Activated T-helper 17 cell treated with anti-CD3 and anti-CD28 coated beads, Interleukin-2, amount 50 U/mL, for 72 hours (primary cell): ENCODE results near the gene DGCR2. TPM values are rescaled to one million over a fixed set of nuclear protein-coding genes. Genes with fewer than 3 reads are reported as not detected.

ENCODE experiments used
- ATAC-seq: fragments of 150-1000 bp; cut with Tn5 transposase; replicated peaks from 2 replicates; pipeline ENCODE4 v1.10.0; 2021; ENCODE audit warnings: mild to moderate bottlenecking, moderate library complexity
- H3K27ac Mint-ChIP-seq: one replicate; pipeline ENCODE4 v1.8.0; 2022; ENCODE audit warnings: mixed read lengths
- H3K27me3 Mint-ChIP-seq: one replicate; pipeline ENCODE4 v1.8.0; 2022; ENCODE audit warnings: mixed read lengths
- H3K36me3 Mint-ChIP-seq: one replicate; pipeline ENCODE4 v1.8.0; 2022; ENCODE audit warnings: low read depth, mild to moderate bottlenecking, mixed read lengths
- H3K4me1 Mint-ChIP-seq: one replicate; pipeline ENCODE4 v1.8.0; 2022; ENCODE audit warnings: mixed read lengths
- H3K4me3 Mint-ChIP-seq: one replicate; pipeline ENCODE4 v1.8.0; 2022; ENCODE audit warnings: mild to moderate bottlenecking, mixed read lengths
- H3K9me3 Mint-ChIP-seq: one replicate; pipeline ENCODE4 v1.8.0; 2022; ENCODE audit warnings: mixed read lengths
- total RNA-seq, 2 donors: library from RNA; stranded (reverse); gene quantifications; one replicate each; pipeline ENCODE4 v1.2.3, GENCODE V29; 2022

DGCR2 gene
- total RNA-seq, 2 donors from 2014 or later = 22.6 to 27.3 TPM

GRCh38 chr22:19111140-19111539 lies 11.1 kb downstream of the DGCR2 start:
- Mint-ChIP-seq H3K4me3 (peak overlapping the region; percentile 16), H3K27ac (peak overlapping the region; percentile 41), H3K4me1 (peaks cover 51% of the 10 kb centered on the region)

GRCh38 chr22:19110646-19111045 lies 11.6 kb downstream of the DGCR2 start:
- no peaks in the 10 kb centered on the region for H3K9me3 Mint-ChIP-seq
- ATAC-seq = no peak
- H3K36me3 Mint-ChIP-seq = peaks cover 4% of the 10 kb centered on the region
- peaks cover 49% of the 10 kb centered on the region for H3K4me1 Mint-ChIP-seq
- peak overlapping the region; percentile 16 for H3K4me3 Mint-ChIP-seq
- no peaks in the 10 kb centered on the region for H3K27me3 Mint-ChIP-seq
- H3K27ac Mint-ChIP-seq = peak overlapping the region; percentile 41

More at GRCh38 chr22:19111140-19111539, 11.1 kb downstream of the DGCR2 start:
- no peaks in the 10 kb centered on the region for H3K27me3 Mint-ChIP-seq
- H3K9me3 Mint-ChIP-seq = no peaks in the 10 kb centered on the region
- ATAC-seq = no peak
- H3K36me3 Mint-ChIP-seq = peaks cover 4% of the 10 kb centered on the region

GRCh38 chr22:19110064-19110458 lies 12.2 kb downstream of the DGCR2 start:
- H3K9me3 Mint-ChIP-seq = no peaks in the 10 kb centered on the region
- peak overlapping the region; percentile 49 for H3K4me3 Mint-ChIP-seq
- H3K27me3 Mint-ChIP-seq = no peaks in the 10 kb centered on the region
- peaks cover 4% of the 10 kb centered on the region for H3K36me3 Mint-ChIP-seq
- peak overlapping the region; percentile 56 for H3K27ac Mint-ChIP-seq
- H3K4me1 Mint-ChIP-seq = peaks cover 45% of the 10 kb centered on the region
- no peak for ATAC-seq

GRCh38 chr22:19109198-19110063 lies 12.8 kb downstream of the DGCR2 start:
- H3K4me1 Mint-ChIP-seq = peaks cover 40% of the 10 kb centered on the region
- H3K9me3 Mint-ChIP-seq = no peaks in the 10 kb centered on the region
- peak overlapping the region; percentile 56 for H3K27ac Mint-ChIP-seq
- peak overlapping the region; percentile 49 for H3K4me3 Mint-ChIP-seq
- peak; percentile 96 for ATAC-seq
- H3K36me3 Mint-ChIP-seq = peaks cover 4% of the 10 kb centered on the region
- H3K27me3 Mint-ChIP-seq = no peaks in the 10 kb centered on the region

GRCh38 chr22:19108807-19109197 lies 13.4 kb downstream of the DGCR2 start:
- Mint-ChIP-seq H3K9me3 (no peaks in the 10 kb centered on the region), H3K36me3 (peaks cover 4% of the 10 kb centered on the region), H3K27ac (peak overlapping the region; percentile 56), H3K4me3 (peak overlapping the region; percentile 49), H3K4me1 (peaks cover 40% of the 10 kb centered on the region), H3K27me3 (no peaks in the 10 kb centered on the region)
- peak; percentile 25 for ATAC-seq

- Mint-ChIP-seq H3K9me3 (no peaks in the 10 kb centered on the region), H3K4me3 (no peak overlapping the region), H3K4me1 (peaks cover 40% of the 10 kb centered on the region), H3K27ac (peak overlapping the region; percentile 89), H3K27me3 (no peaks in the 10 kb centered on the region), H3K36me3 (peaks cover 4% of the 10 kb centered on the region)
- ATAC-seq = no peak
Measured at GRCh38 chr22:19107730-19108074, 14.5 kb downstream of the DGCR2 start.

GRCh38 chr22:19106886-19107729 lies 15.1 kb downstream of the DGCR2 start:
- H3K36me3 Mint-ChIP-seq = peaks cover 4% of the 10 kb centered on the region
- H3K9me3 Mint-ChIP-seq = no peaks in the 10 kb centered on the region
- no peak overlapping the region for H3K4me3 Mint-ChIP-seq
- no peaks in the 10 kb centered on the region for H3K27me3 Mint-ChIP-seq
- ATAC-seq = no peak
- H3K4me1 Mint-ChIP-seq = peaks cover 40% of the 10 kb centered on the region
- H3K27ac Mint-ChIP-seq = peak overlapping the region; percentile 89

GRCh38 chr22:19105867-19106802 lies 16.1 kb downstream of the DGCR2 start:
- H3K36me3 Mint-ChIP-seq = peaks cover 4% of the 10 kb centered on the region
- no peaks in the 10 kb centered on the region for H3K9me3 Mint-ChIP-seq
- no peak overlapping the region for H3K4me3 Mint-ChIP-seq
- peak; percentile 39 for ATAC-seq
- H3K27me3 Mint-ChIP-seq = no peaks in the 10 kb centered on the region
- H3K4me1 Mint-ChIP-seq = peaks cover 35% of the 10 kb centered on the region
- H3K27ac Mint-ChIP-seq = peak overlapping the region; percentile 89

GRCh38 chr22:19105456-19105855 lies 16.8 kb downstream of the DGCR2 start:
- H3K36me3 Mint-ChIP-seq = peaks cover 4% of the 10 kb centered on the region
- no peak for ATAC-seq

GRCh38 chr22:19103880-19104821 lies 18.1 kb downstream of the DGCR2 start:
- H3K36me3 Mint-ChIP-seq = peaks cover 4% of the 10 kb centered on the region
- no peaks in the 10 kb centered on the region for H3K27me3 Mint-ChIP-seq
- H3K9me3 Mint-ChIP-seq = no peaks in the 10 kb centered on the region
- ATAC-seq = no peak
- peaks cover 17% of the 10 kb centered on the region for H3K4me1 Mint-ChIP-seq
- H3K27ac Mint-ChIP-seq = peak overlapping the region; percentile 10
- no peak overlapping the region for H3K4me3 Mint-ChIP-seq

More at GRCh38 chr22:19105456-19105855, 16.8 kb downstream of the DGCR2 start:
- Mint-ChIP-seq H3K4me3 (no peak overlapping the region), H3K9me3 (no peaks in the 10 kb centered on the region), H3K27me3 (no peaks in the 10 kb centered on the region), H3K27ac (peak overlapping the region; percentile 10), H3K4me1 (peaks cover 30% of the 10 kb centered on the region)

GRCh38 chr22:19098157-19098556 lies 24.1 kb downstream of the DGCR2 start:
- ATAC-seq = no peak
- H3K4me3 Mint-ChIP-seq = no peak overlapping the region
- no peaks in the 10 kb centered on the region for H3K27me3 Mint-ChIP-seq
- H3K4me1 Mint-ChIP-seq = no peaks in the 10 kb centered on the region
- H3K27ac Mint-ChIP-seq = peak overlapping the region; percentile 34
- no peaks in the 10 kb centered on the region for H3K9me3 Mint-ChIP-seq
- H3K36me3 Mint-ChIP-seq = peaks cover 22% of the 10 kb centered on the region

GRCh38 chr22:19097518-19097917 lies 24.7 kb downstream of the DGCR2 start:
- Mint-ChIP-seq H3K4me3 (no peak overlapping the region), H3K27me3 (no peaks in the 10 kb centered on the region), H3K9me3 (no peaks in the 10 kb centered on the region), H3K27ac (peak overlapping the region; percentile 34), H3K36me3 (peaks cover 28% of the 10 kb centered on the region), H3K4me1 (no peaks in the 10 kb centered on the region)
- ATAC-seq = no peak

- Mint-ChIP-seq H3K36me3 (peaks cover 36% of the 10 kb centered on the region), H3K27ac (peak overlapping the region; percentile 51), H3K4me3 (no peak overlapping the region), H3K27me3 (no peaks in the 10 kb centered on the region), H3K9me3 (no peaks in the 10 kb centered on the region), H3K4me1 (no peaks in the 10 kb centered on the region)
- ATAC-seq = no peak
Measured at GRCh38 chr22:19096555-19096954, 25.7 kb downstream of the DGCR2 start.
